Subcutaneous adipose tissue (tissue), 4 donors: ENCODE data around the gene ADAMTSL3. TPM values are rescaled to one million over a fixed set of nuclear protein-coding genes. Genes with fewer than 3 reads are reported as not detected.

Source experiments
- total RNA-seq, 4 donors: library from RNA; depleted of rRNA; stranded (reverse); fragments of >200 nt; gene quantifications; one replicate each; pipeline ENCODE4 v1.1.0, GENCODE V29; 2016
- TF ChIP-seq, protein P1 (sequence below): fragments of 450-650 bp; IDR thresholded peaks from one replicate; pipeline ENCODE4 v1.5.1; 2016; ENCODE audit warnings: low read depth, mild to moderate bottlenecking, control low read depth, antibody characterized with exemption, moderate library complexity

Gene ADAMTSL3
- total RNA-seq, 4 donors from 2014 or later, result 1.5 to 4.0 (median 2.3) TPM

DNA sequence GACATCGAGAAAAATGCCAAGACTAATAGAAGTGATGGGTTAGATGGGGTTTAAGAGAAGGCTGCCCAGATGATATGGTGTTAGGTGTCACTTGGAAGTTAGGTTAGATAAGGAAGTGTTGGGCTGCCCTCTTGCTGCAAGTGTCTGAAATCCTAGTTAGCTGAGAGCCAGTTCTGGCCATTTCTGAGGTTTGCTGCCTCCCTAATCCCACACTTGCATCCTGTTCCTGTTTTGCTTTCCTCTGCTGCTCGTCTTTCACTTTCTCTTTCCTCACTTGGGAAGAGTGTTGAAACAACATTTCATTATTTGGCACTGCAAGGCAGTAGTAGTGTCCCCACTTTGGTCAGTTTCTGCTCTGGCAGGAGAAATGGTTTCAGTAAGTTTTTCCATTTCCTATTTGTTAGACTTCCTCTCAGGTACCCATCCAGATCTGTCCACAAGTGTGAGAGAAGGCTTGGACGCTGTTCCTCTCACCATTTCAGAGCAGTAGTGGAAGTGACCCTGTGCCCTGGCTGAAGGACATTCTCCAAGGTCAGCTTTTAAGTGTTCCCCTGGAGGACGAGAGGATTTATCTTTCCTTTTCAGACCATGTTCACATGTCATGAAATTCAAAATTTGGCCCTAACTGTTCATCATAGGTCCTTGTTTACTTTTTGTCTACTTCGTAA lies 93.3 kb downstream of the ADAMTSL3 start:
- TF ChIP-seq, protein P1, sequence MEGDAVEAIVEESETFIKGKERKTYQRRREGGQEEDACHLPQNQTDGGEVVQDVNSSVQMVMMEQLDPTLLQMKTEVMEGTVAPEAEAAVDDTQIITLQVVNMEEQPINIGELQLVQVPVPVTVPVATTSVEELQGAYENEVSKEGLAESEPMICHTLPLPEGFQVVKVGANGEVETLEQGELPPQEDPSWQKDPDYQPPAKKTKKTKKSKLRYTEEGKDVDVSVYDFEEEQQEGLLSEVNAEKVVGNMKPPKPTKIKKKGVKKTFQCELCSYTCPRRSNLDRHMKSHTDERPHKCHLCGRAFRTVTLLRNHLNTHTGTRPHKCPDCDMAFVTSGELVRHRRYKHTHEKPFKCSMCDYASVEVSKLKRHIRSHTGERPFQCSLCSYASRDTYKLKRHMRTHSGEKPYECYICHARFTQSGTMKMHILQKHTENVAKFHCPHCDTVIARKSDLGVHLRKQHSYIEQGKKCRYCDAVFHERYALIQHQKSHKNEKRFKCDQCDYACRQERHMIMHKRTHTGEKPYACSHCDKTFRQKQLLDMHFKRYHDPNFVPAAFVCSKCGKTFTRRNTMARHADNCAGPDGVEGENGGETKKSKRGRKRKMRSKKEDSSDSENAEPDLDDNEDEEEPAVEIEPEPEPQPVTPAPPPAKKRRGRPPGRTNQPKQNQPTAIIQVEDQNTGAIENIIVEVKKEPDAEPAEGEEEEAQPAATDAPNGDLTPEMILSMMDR, result no peak

DNA sequence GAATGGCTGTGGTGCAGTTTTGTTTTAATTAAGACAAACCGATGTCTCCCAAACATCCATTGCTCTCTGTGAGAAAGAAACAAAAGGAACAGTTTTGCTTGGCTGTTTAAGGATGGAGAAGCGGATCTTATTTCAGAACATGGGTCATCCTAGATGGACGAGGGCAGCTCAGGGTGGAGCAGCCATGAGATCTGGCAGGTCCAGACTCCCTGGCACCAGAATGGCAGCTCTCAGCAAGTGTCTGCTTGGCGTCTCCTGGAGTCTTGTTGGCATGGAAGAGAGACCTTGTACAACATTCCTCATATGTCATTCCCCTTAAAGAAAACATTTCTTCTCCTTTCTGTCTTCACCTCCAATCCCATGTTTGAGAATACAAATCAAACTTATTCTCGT lies 93.8 kb downstream of the ADAMTSL3 start:
- TF ChIP-seq, protein P1, result no peak

DNA sequence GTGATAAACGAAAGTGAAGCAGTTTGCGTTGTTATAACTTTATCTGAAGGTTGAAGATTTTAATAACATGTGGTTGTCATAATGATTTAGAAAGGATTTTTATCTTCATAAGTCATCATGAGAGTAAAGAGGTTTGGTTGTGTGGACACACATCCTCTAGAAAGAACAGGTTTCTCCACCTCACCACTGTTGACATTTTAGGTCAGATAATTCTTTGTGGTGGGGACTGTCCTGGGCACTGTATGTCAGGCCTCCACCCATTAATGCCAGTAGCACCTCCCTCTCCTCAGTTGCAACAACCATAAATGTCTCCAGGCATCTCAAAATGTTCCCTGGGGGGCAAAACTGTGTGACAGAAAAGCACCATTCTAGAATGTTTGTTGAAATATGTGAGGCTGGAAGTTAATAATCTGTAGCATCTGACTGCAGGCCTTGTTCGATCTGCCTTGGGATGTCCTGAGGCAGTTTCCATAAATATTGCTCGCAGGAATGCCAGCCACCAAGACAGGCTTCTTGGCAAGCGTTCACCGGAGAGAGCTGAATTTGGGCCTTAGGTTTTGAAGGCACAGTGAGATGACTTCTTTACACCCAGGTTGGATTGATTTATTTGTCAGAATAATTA lies 100.1 kb downstream of the ADAMTSL3 start:
- TF ChIP-seq, protein P1, result no peak

DNA sequence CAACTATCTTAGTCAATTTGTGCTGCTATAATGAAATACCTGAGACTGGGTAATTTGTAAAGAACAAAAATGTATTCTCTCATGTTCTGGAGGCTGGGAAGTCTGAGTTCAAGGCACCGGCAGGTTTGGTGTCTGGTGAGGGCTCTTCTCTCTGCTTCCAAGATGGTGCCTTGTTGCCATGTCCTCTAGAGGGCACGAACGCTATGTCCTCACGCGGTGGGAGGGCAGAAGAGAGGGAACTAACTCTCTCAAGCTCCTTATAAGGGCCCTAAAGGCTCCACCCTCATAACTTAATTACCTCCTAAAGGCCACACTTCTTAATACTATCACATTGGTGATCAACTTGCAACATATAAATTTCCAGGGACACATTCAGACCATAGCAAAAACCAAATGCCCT lies 108.4 kb downstream of the ADAMTSL3 start:
- TF ChIP-seq, protein P1, result no peak

DNA sequence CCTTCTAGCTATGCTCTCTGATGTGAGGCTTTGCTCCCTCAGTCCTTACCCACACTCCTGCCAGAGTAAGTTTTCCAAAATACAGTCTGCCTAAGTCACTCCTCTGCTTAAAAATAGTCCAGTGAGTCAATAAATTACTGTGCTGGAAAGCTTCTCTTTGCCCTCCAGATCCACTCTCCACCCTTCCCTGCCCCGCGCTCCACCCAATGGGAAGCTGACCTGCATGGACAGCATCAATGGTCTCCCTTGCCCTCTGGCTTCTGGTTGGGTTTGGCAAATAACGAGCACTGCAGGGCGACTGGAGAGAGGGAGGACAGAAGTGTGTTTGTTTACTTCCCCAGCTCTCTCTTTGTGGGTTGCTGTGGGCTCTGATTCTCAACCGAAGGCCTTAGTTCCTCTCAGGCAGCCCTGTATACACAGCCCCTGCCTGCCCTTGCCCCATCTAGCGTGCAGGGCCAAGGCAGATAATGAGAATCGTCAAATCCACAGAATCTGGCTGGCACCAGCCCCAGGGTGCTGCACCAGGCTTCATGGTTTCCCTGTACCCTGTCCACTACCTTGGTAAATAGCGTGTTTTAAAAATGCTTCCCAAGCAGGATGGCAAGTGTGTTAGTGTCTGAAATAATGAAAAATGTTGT lies 110.4 kb downstream of the ADAMTSL3 start:
- TF ChIP-seq, protein P1, result no peak

DNA sequence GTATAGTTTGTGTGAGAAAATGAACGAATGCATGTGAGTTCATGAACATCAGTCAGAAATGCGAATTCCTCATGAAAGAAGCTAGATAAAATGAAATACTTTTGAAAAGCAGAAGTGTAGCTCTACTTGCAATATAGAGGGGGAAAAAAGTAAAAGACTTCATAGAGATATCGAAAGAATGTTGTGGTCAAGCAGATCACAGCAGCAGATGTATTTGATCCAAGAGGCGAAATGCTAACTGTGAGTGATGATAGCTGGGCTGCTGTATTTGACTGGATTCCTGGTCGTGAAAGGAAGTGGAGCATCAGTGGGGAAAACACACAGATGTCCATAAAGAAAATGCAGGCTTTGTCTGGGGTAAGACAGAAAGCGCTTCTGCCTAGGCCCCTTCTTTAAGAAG lies 112.4 kb downstream of the ADAMTSL3 start:
- TF ChIP-seq, protein P1, result no peak

DNA sequence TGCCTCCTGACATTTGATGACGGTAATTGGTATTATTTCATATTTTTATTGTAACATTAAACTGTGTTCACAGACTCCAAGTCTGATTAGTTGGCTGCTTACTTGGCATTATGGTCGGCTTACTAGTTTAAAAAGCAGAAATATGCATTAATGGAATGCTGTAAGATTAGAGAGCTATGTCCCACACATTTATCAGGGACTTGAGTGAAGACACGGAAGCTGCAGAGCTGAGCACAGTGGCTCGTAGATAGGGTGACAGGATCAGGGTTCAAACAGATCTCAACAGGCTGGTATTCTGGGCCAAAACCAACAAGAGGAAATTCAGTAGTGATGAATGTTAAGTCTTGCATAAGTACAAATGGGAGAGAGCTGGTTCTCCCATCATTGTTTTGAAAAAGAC lies 113.8 kb downstream of the ADAMTSL3 start:
- TF ChIP-seq, protein P1, result no peak
